SK-N-SH (cell line): ENCODE results near the gene CES5A. TPM values are rescaled to one million over a fixed set of nuclear protein-coding genes. Genes with fewer than 3 reads are reported as not detected.

ENCODE experiments used
- CTCF ChIA-PET: fragments of 300-600, 350-600 bp; formaldehyde crosslinking; extraction: SDS; loops from one replicate; lab custom pipeline; 2021; lab: Yijun Ruan, JAX
- POLR2A ChIA-PET: fragments of 350-600 bp; sonication (Branson Sonifier 250); formaldehyde crosslinking; extraction: SDS; loops from one replicate; lab custom pipeline; 2020; ENCODE audit warnings: antibody characterized with exemption, inconsistent platforms; lab: Yijun Ruan, JAX
- DNase-seq: peaks from one replicate; pipeline ENCODE4 v3.0.0; 2012
- H2AFZ ChIP-seq: fragments of 200-600 bp; sonication (generic); 2 replicates; pipeline ENCODE4 v1.8.1; 2016; ENCODE audit warnings: antibody characterized with exemption, mild to moderate bottlenecking, low read depth
- H3F3A ChIP-seq: fragments of 200-600 bp; sonication (generic); replicated peaks from 2 replicates; pipeline ENCODE3; 2016; ENCODE audit warnings: antibody characterized with exemption, mild to moderate bottlenecking; ENCODE audit not compliant: insufficient read depth
- H3K27ac ChIP-seq, 2 experiments: fragments of 200-500 bp in 1 of 2; fragments of 200-600 bp in 1 of 2; sonication (Bioruptor generic) in 1 of 2; sonication (generic), shearing (Covaris generic) in 1 of 2; 2 replicates each; pipeline versions ENCODE4 v1.5.1 to v1.6.1; 2014 to 2016; ENCODE audit warnings: low read depth in 2 of 2, inconsistent platforms in 1 of 2, low read length in 1 of 2, mild to moderate bottlenecking in 1 of 2, mixed read lengths in 1 of 2
- H3K27me3 ChIP-seq: fragments of 200-600 bp; sonication (generic), shearing (Covaris generic); 2 replicates; pipeline ENCODE4 v1.6.1; 2016; ENCODE audit warnings: mixed run types; ENCODE audit not compliant: insufficient read depth
- H3K36me3 ChIP-seq, 2 experiments: fragments of 200-500 bp in 1 of 2; fragments of 200-600 bp in 1 of 2; sonication (Bioruptor generic) in 1 of 2; sonication (generic) in 1 of 2; replicated peaks in 1 of 2; 2 replicates each; pipeline versions ENCODE3 to v1.5.1; 2014 to 2016; ENCODE audit warnings: low read length in 1 of 2, mild to moderate bottlenecking in 1 of 2; ENCODE audit not compliant: insufficient read depth in 2 of 2, control insufficient read depth in 1 of 2
- H3K4me1 ChIP-seq, 2 experiments: fragments of 200-500 bp in 1 of 2; fragments of 200-600 bp in 1 of 2; sonication (Bioruptor generic) in 1 of 2; sonication (generic), shearing (Covaris generic) in 1 of 2; 2 replicates each; pipeline versions ENCODE4 v1.5.1 to v1.6.1; 2014 to 2016; ENCODE audit warnings: low read depth in 1 of 2, low read length in 1 of 2, mixed run types in 1 of 2; ENCODE audit not compliant: insufficient read depth in 2 of 2, control insufficient read depth in 1 of 2
- H3K4me2 ChIP-seq: fragments of 200-600 bp; sonication (generic), shearing (Covaris generic); 2 replicates; pipeline ENCODE4 v1.6.1; 2017; ENCODE audit warnings: mixed run types
- H3K4me3 ChIP-seq, 2 experiments: fragments of 200-500 bp in 1 of 2; fragments of 200-600 bp in 1 of 2; sonication (Bioruptor generic) in 1 of 2; sonication (generic), shearing (Covaris generic) in 1 of 2; 2 replicates each; pipeline versions ENCODE4 v1.5.1 to v1.8.1; 2014 to 2016; ENCODE audit warnings: low read depth in 2 of 2, inconsistent platforms in 1 of 2, low read length in 1 of 2, mild to moderate bottlenecking in 1 of 2, mixed read lengths in 1 of 2, moderate library complexity in 1 of 2
- H3K79me2 ChIP-seq: fragments of 200-600 bp; sonication (generic); 2 replicates; pipeline ENCODE4 v1.8.1; 2017; ENCODE audit warnings: mild to moderate bottlenecking; ENCODE audit not compliant: insufficient read depth
- H3K9ac ChIP-seq: fragments of 200-600 bp; sonication (generic); 2 replicates; pipeline ENCODE4 v1.6.1; 2017; ENCODE audit warnings: mixed run types
- H3K9me2 ChIP-seq: fragments of 200-600 bp; sonication (generic); 2 replicates; pipeline ENCODE4 v1.6.1; 2017; ENCODE audit warnings: mixed run types
- H3K9me3 ChIP-seq: fragments of 200-600 bp; sonication (generic); 2 replicates; pipeline ENCODE4 v1.6.1; 2017; ENCODE audit warnings: mixed run types, mild to moderate bottlenecking, moderate library complexity
- H4K20me1 ChIP-seq: fragments of 200-600 bp; sonication (generic); 2 replicates; pipeline ENCODE4 v1.6.1; 2017; ENCODE audit warnings: mild to moderate bottlenecking, mixed run types; ENCODE audit not compliant: insufficient read depth
- CHD2 ChIP-seq: fragments of 150-350 bp; IDR thresholded peaks from 2 replicates; pipeline ENCODE4 v1.6.1; 2018; ENCODE audit warnings: low read length; ENCODE audit not compliant: partially characterized antibody
- EZH2phosphoT487 ChIP-seq: fragments of 200-600 bp; sonication (generic); IDR thresholded peaks from 2 replicates; pipeline ENCODE4 v1.6.1; 2017; ENCODE audit warnings: low read depth, mixed run types, mild to moderate bottlenecking, antibody characterized with exemption, moderate library complexity, borderline replicate concordance
- FOXJ3 ChIP-seq: sonication (generic); formaldehyde crosslinking; IDR thresholded peaks from 2 replicates; pipeline ENCODE4 v1.5.1; 2020; ENCODE audit warnings: mild to moderate bottlenecking, missing genetic modification reagents
- GABPA ChIP-seq: IDR thresholded peaks from 2 replicates; pipeline ENCODE4 v1.4.0; 2012; ENCODE audit warnings: low read depth, mild to moderate bottlenecking
- JUND ChIP-seq: IDR thresholded peaks from 2 replicates; pipeline ENCODE4 v1.4.0; 2012
- POLR2AphosphoS5 ChIP-seq: IDR thresholded peaks from 2 replicates; pipeline ENCODE4 v1.6.1; 2012; ENCODE audit warnings: low read depth, low read length
- RCOR1 ChIP-seq: fragments of 150-350 bp; IDR thresholded peaks from 2 replicates; pipeline ENCODE4 v1.6.1; 2017; ENCODE audit warnings: antibody characterized with exemption, low read length
- RXRA ChIP-seq: IDR thresholded peaks from 2 replicates; pipeline ENCODE4 v1.4.0; 2012; ENCODE audit warnings: low read depth, mild to moderate bottlenecking, borderline replicate concordance
- SMC3 ChIP-seq: IDR thresholded peaks from 2 replicates; pipeline ENCODE4 v1.6.1; 2012; ENCODE audit warnings: low read depth, low read length, improper control_type of control experiment
- TAF1 ChIP-seq: IDR thresholded peaks from 2 replicates; pipeline ENCODE4 v1.6.1; 2012; ENCODE audit warnings: low read depth, mild to moderate bottlenecking, low read length, moderate library complexity, borderline replicate concordance
- YY1 ChIP-seq: IDR thresholded peaks from 2 replicates; pipeline ENCODE4 v1.4.0; 2012; ENCODE audit warnings: low read depth, mild to moderate bottlenecking
- WGBS: methylation state at CpG from one replicate; pipeline ENCODE4 v1.1.6; 2017; ENCODE audit warnings: low lambda C conversion rate; 5-methylcytosine and 5-hydroxymethylcytosine counted together
- polyA plus RNA-seq, 3 experiments: library from polyadenylated mRNA; depleted of rRNA; stranded (reverse); fragments of >200 nt; gene quantifications; 2 replicates each; pipeline ENCODE4 v1.2.3, GENCODE V29; 2012
- TF ChIP-seq, protein P1 (sequence below): IDR thresholded peaks from 2 replicates; pipeline ENCODE4 v1.4.0; 2012; ENCODE audit warnings: low read depth
- TF ChIP-seq, protein P2 (sequence below): IDR thresholded peaks from 2 replicates; pipeline ENCODE4; 2012
- TF ChIP-seq, protein P3 (sequence below): fragments of 150-350 bp; IDR thresholded peaks from 2 replicates; pipeline ENCODE4 v1.6.1; 2017; ENCODE audit warnings: antibody characterized with exemption, low read length, low read depth, borderline replicate concordance

CES5A gene
- polyA plus RNA-seq, 1 of the 3 experiments (the other 2 are of a cell fraction) = not detected

DNA sequence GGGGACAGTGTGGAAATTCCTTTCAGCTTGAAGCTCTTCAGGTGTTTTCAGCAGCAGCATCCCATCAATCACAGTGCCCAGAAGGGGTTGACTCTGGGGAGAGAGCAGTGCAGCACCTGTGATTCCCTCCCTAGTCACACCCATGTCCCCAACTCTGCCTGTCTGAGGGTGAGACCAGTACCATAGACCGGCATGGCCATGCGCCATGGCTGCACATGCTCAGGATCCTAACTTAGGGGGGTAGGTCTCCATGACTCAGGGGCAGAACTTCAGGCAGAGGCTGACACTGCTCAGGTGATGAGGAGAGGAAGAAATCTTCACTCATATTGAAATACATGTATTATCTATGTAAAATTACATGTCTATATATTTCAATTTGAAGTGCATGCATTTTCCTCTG is 62.2 kb downstream of the CES5A start:
- no peaks in the 10 kb centered on the region for H4K20me1 ChIP-seq
- H3K36me3 ChIP-seq = no peaks in the 10 kb centered on the region
- TF ChIP-seq YY1 (no peak), SMC3 (no peak), TAF1 (no peak), FOXJ3 (CRISPR knock-in tag) (no peak), JUND (no peak), RXRA (no peak)
- TF ChIP-seq, protein P1, sequence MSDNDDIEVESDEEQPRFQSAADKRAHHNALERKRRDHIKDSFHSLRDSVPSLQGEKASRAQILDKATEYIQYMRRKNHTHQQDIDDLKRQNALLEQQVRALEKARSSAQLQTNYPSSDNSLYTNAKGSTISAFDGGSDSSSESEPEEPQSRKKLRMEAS = no peak
- TF ChIP-seq, protein P2, sequence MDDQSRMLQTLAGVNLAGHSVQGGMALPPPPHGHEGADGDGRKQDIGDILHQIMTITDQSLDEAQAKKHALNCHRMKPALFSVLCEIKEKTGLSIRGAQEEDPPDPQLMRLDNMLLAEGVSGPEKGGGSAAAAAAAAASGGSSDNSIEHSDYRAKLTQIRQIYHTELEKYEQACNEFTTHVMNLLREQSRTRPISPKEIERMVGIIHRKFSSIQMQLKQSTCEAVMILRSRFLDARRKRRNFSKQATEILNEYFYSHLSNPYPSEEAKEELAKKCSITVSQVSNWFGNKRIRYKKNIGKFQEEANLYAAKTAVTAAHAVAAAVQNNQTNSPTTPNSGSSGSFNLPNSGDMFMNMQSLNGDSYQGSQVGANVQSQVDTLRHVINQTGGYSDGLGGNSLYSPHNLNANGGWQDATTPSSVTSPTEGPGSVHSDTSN = no peak
- TF ChIP-seq, protein P3, sequence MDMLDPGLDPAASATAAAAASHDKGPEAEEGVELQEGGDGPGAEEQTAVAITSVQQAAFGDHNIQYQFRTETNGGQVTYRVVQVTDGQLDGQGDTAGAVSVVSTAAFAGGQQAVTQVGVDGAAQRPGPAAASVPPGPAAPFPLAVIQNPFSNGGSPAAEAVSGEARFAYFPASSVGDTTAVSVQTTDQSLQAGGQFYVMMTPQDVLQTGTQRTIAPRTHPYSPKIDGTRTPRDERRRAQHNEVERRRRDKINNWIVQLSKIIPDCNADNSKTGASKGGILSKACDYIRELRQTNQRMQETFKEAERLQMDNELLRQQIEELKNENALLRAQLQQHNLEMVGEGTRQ = no peak
- no peaks in the 10 kb centered on the region for H3F3A ChIP-seq
- WGBS = 22% methylated on average over 2 of the region's 2 CpGs
- no peaks in the 10 kb centered on the region for H3K79me2 ChIP-seq
- H3K9me3 ChIP-seq = no peaks in the 10 kb centered on the region
- CTCF ChIA-PET = no interaction called here
- H3K9ac ChIP-seq = no peak overlapping the region
- H3K4me3 ChIP-seq = no peak overlapping the region
- DNase-seq = no peak
- H3K9me2 ChIP-seq = no peaks in the 10 kb centered on the region
- H3K4me1 ChIP-seq = no peaks in the 10 kb centered on the region
- H2AFZ ChIP-seq = no peak overlapping the region
- POLR2A ChIA-PET = no interaction called here
- H3K27me3 ChIP-seq = no peaks in the 10 kb centered on the region
- no peak overlapping the region for H3K27ac ChIP-seq
- H3K4me2 ChIP-seq = no peak overlapping the region

DNA sequence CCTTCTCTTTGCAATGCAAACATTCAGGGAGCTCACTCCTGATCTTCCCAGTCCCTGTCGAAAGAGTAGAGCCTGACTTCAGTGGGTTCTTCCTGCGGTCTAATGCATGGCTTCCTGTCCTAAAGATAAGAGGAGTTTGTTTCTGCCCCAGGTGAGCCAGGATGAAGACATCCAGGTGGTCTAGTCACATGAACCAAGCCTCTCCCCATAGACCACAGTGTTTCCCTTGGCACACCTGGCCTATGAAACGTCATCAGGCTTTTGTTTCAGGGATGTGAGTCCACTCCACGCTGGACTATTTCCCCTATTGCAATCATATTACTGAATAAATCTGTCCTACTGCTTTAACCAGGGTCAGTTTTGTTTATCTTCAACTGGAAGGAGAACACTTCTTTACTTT is 63.4 kb downstream of the CES5A start:
- no peak overlapping the region for H3K27ac ChIP-seq
- H3K36me3 ChIP-seq = no peaks in the 10 kb centered on the region
- ChIA-PET CTCF (interaction anchor here (0.6 kb wide), 1 partner anchor 347 kb away, joined by 3 read pairs; no protein-coding TSS in a partner anchor), POLR2A (no interaction called here)
- no peak for DNase-seq
- TF ChIP-seq EZH2phosphoT487 = no peak
- no peak for TF ChIP-seq JUND
- no peak for TF ChIP-seq GABPA
- no peak for TF ChIP-seq RCOR1
- TF ChIP-seq POLR2AphosphoS5 = no peak
- TF ChIP-seq CHD2 = no peak
- H3K4me1 ChIP-seq = no peaks in the 10 kb centered on the region
- no peaks in the 10 kb centered on the region for H3K27me3 ChIP-seq
- no peak overlapping the region for H2AFZ ChIP-seq
- no peaks in the 10 kb centered on the region for H3K79me2 ChIP-seq
- H3K9me3 ChIP-seq = no peaks in the 10 kb centered on the region
- 13% methylated on average over 4 of the region's 4 CpGs for WGBS
- no peak overlapping the region for H3K4me3 ChIP-seq
- no peak overlapping the region for H3K4me2 ChIP-seq
- H3K9me2 ChIP-seq = no peaks in the 10 kb centered on the region
- H3K9ac ChIP-seq = no peak overlapping the region
- H3F3A ChIP-seq = no peaks in the 10 kb centered on the region
- H4K20me1 ChIP-seq = no peaks in the 10 kb centered on the region
